Tibial nerve (tissue), 4 donors: ENCODE data around the gene TRIM45.

ENCODE experiments used
- EP300 ChIP-seq, 2 donors: sonication (generic); formaldehyde crosslinking; IDR thresholded peaks; one replicate each; pipeline ENCODE4 v1.6.1; 2017; ENCODE audit warnings: antibody characterized with exemption in 2 of 2, mild to moderate bottlenecking in 1 of 2
- POLR2A ChIP-seq, 2 donors: fragments of 450-650 bp; IDR thresholded peaks; one replicate each; pipeline ENCODE4 v1.6.1; 2017; ENCODE audit warnings: antibody characterized with exemption in 2 of 2, mild to moderate bottlenecking in 2 of 2, moderate library complexity in 2 of 2
- TF ChIP-seq, protein P1 (sequence below), 5 experiments: fragments of 200-600 bp in 3 of 5; fragments of 450-650 bp in 2 of 5; sonication (generic) in 3 of 5; IDR thresholded peaks; one replicate each; pipeline ENCODE4 v1.5.1; 2016 to 2019; ENCODE audit warnings: antibody characterized with exemption in 5 of 5, mild to moderate bottlenecking in 3 of 5, moderate library complexity in 2 of 5

- TF ChIP-seq, protein P1, sequence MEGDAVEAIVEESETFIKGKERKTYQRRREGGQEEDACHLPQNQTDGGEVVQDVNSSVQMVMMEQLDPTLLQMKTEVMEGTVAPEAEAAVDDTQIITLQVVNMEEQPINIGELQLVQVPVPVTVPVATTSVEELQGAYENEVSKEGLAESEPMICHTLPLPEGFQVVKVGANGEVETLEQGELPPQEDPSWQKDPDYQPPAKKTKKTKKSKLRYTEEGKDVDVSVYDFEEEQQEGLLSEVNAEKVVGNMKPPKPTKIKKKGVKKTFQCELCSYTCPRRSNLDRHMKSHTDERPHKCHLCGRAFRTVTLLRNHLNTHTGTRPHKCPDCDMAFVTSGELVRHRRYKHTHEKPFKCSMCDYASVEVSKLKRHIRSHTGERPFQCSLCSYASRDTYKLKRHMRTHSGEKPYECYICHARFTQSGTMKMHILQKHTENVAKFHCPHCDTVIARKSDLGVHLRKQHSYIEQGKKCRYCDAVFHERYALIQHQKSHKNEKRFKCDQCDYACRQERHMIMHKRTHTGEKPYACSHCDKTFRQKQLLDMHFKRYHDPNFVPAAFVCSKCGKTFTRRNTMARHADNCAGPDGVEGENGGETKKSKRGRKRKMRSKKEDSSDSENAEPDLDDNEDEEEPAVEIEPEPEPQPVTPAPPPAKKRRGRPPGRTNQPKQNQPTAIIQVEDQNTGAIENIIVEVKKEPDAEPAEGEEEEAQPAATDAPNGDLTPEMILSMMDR (IDR thresholded peaks at IDR 0.05) = no peak
- no peak for TF ChIP-seq POLR2A (IDR thresholded peaks at IDR 0.05)
- TF ChIP-seq EP300 (IDR thresholded peaks at IDR 0.05) = no peak
These were observed 568 bp downstream of the TRIM45 start for GRCh38 chr1:117120774-117121588.
